Measurements from ENCODE around the gene OR10A3. TPM values are rescaled to one million over a fixed set of nuclear protein-coding genes. Genes with fewer than 3 reads are reported as not detected.

Gene OR10A3
- total RNA-seq, 3 donors from 2014 or later, result not detected

DNA sequence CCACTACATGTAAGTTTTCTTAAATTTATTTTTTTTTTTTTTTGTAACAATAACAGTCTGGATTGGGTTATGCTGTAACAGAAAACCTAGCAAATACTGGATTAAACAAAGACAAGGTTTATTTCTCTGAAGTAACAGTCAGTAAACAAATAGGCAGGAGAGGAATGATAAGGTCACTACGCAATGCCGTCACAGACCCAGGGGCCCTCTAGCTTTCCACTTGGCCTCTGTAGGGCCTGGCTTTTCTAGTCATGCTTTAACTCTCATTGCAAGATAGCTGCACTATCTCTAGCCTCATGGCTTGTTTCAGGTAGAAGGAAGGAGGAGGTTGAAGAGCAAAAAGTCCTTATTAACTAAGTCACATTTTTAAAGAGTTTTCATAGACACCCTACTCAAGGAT, 17.0 kb downstream of the OR10A3 start:
- no peaks in the 10 kb centered on the region for H3K27me3 ChIP-seq
- no peaks in the 10 kb centered on the region for H3K36me3 ChIP-seq
- TF ChIP-seq POLR2A (IDR thresholded peaks at IDR 0.05) (no peak), POLR2AphosphoS5 (IDR thresholded peaks at IDR 0.05) (no peak)
- TF ChIP-seq, protein P1, sequence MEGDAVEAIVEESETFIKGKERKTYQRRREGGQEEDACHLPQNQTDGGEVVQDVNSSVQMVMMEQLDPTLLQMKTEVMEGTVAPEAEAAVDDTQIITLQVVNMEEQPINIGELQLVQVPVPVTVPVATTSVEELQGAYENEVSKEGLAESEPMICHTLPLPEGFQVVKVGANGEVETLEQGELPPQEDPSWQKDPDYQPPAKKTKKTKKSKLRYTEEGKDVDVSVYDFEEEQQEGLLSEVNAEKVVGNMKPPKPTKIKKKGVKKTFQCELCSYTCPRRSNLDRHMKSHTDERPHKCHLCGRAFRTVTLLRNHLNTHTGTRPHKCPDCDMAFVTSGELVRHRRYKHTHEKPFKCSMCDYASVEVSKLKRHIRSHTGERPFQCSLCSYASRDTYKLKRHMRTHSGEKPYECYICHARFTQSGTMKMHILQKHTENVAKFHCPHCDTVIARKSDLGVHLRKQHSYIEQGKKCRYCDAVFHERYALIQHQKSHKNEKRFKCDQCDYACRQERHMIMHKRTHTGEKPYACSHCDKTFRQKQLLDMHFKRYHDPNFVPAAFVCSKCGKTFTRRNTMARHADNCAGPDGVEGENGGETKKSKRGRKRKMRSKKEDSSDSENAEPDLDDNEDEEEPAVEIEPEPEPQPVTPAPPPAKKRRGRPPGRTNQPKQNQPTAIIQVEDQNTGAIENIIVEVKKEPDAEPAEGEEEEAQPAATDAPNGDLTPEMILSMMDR (IDR thresholded peaks at IDR 0.05), result no peak
- H3K9me3 ChIP-seq, result no peaks in the 10 kb centered on the region
- intact Hi-C loops (cut with DNase I; ENCODE audit: low total_unique reads), result no loop called here
- H3K4me1 ChIP-seq, result no peaks in the 10 kb centered on the region
- H3K27ac ChIP-seq, result no peak overlapping the region
- DNase-seq (ENCODE audit: low spot score in 2 of 2), result no peak
- H3K4me3 ChIP-seq, result no peak overlapping the region

DNA sequence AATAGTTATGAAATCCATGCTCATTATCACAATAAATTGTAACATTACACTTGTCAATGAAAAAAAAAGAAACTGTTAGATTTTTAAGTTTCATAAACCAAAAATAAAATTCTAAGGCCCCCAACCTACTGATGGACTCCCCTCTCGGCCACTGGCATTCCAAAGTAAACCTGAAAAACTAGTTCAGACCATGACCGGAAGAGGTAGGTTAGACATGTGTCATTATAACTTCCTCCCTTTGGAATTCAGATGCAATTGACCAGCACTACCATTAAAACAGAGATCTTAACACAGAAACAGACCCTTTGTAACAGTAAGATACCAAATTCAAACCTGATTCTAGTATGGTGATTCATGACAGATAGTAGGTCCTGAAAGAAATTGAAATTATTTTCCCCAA, 23.4 kb downstream of the OR10A3 start:
- intact Hi-C loops (cut with DNase I; ENCODE audit: low total_unique reads), result no loop called here
- TF ChIP-seq POLR2AphosphoS5 (IDR thresholded peaks at IDR 0.05), result no peak
- no peak for TF ChIP-seq POLR2A (IDR thresholded peaks at IDR 0.05)
- TF ChIP-seq, protein P1 (IDR thresholded peaks at IDR 0.05), result no peak
- no peak for DNase-seq (ENCODE audit: low spot score in 2 of 2)
- no peaks in the 10 kb centered on the region for H3K9me3 ChIP-seq
- no peaks in the 10 kb centered on the region for H3K4me1 ChIP-seq
- no peak overlapping the region for H3K27ac ChIP-seq
- no peaks in the 10 kb centered on the region for H3K36me3 ChIP-seq
- H3K4me3 ChIP-seq, result no peak overlapping the region
- no peaks in the 10 kb centered on the region for H3K27me3 ChIP-seq

DNA sequence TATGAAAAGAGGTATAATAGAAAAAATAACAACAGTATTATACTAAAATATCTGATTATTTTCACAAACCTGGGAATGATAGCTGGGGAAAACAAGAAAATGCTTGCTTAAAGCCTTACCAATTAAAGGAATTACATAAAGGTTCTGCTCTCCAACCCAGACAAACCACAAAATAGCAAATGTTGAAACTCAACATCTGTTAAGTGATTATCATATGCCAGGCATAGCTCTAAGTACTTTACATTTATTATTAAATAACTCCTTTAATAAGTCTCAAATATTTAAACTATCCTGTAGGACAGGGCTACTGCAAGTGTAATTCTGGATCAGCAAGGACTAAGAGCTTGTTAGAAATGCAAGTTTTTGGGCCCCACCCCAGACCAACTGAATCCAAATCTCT, 30.5 kb downstream of the OR10A3 start:
- Histone ChIP-seq H3K9me3 (no peaks in the 10 kb centered on the region), H3K4me1 (no peaks in the 10 kb centered on the region), H3K27me3 (no peaks in the 10 kb centered on the region), H3K27ac (no peak overlapping the region), H3K4me3 (no peak overlapping the region), H3K36me3 (no peaks in the 10 kb centered on the region)
- intact Hi-C loops (cut with DNase I; ENCODE audit: low total_unique reads), result no loop called here
- TF ChIP-seq POLR2A (IDR thresholded peaks at IDR 0.05), result no peak
- no peak for TF ChIP-seq POLR2AphosphoS5 (IDR thresholded peaks at IDR 0.05)
- TF ChIP-seq, protein P1 (IDR thresholded peaks at IDR 0.05), result no peak
- no peak for DNase-seq (ENCODE audit: low spot score in 2 of 2)

DNA sequence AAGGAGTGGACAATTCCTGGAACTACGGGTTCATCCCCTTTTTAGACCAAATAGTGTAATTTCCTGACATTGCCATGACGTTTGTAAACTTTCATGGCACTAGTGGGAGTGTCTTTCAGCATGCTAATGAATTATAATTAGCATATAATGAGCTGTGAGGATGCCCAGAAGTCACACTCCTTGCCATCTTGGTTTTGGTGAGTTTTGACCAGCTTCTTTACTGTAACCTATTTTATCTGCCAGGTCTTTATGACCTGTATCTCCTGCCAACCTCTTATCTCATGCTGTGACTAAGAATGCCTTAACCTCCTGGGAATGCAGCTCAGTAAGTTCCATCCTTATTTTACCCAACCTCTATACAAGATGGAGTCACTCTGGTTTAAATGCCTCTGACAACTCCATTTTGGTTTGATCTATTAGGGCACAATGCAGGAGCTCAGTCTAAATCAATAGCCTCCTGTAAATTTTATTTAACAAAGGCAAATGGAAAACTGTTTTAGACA, 31.2 kb downstream of the OR10A3 start:
- peak overlapping the region in 1 of 2 donors; percentile 2 for H3K27ac ChIP-seq
- H3K36me3 ChIP-seq, result no peaks in the 10 kb centered on the region
- intact Hi-C loops (cut with DNase I; ENCODE audit: low total_unique reads), result no loop called here
- no peak for DNase-seq (ENCODE audit: low spot score in 2 of 2)
- no peaks in the 10 kb centered on the region for H3K27me3 ChIP-seq
- H3K4me3 ChIP-seq, result no peak overlapping the region
- TF ChIP-seq POLR2A (IDR thresholded peaks at IDR 0.05) (no peak), POLR2AphosphoS5 (IDR thresholded peaks at IDR 0.05) (no peak)
- no peaks in the 10 kb centered on the region for H3K9me3 ChIP-seq
- no peaks in the 10 kb centered on the region for H3K4me1 ChIP-seq

DNA sequence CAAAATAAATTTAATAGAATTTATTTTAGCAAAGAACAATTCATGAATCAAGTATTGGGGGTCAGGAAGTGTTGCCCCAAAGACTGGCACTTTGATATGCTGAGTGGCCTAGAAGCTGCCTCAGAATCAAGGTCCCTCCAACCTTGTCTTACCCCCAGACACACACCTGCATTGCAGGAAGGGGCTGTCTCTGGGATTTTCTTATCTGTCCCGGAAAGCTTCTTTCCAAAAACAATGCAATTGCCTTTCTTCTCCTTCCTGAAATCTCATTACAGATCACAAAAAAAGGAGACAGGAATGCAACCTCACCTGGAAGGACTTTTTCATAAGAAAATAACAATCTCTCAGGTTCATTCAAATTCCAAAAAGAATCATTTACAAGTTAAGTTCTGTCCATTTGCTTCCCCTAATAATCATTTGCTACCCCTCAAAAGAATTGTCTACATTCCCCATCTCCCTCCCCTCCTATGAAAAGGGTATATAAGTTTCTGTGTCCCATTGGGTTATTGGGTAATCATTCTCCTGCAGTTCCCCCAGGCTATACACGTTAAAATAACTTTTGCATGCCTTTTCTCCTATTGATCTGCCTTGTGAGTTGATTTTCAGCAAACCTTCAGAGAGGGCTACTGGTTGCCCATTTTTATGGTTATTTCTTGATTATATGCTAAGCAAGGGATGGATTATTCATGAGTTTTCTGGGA, 31.8 kb downstream of the OR10A3 start:
- Histone ChIP-seq H3K27me3 (no peaks in the 10 kb centered on the region), H3K36me3 (no peaks in the 10 kb centered on the region), H3K9me3 (no peaks in the 10 kb centered on the region), H3K4me3 (no peak overlapping the region), H3K27ac (peak overlapping the region in 1 of 2 donors; percentile 2), H3K4me1 (no peaks in the 10 kb centered on the region)
- intact Hi-C loops (cut with DNase I; ENCODE audit: low total_unique reads), result no loop called here
- no peak for DNase-seq (ENCODE audit: low spot score in 2 of 2)
- TF ChIP-seq, protein P1 (IDR thresholded peaks at IDR 0.05), result no peak
- TF ChIP-seq POLR2A (IDR thresholded peaks at IDR 0.05) (no peak), POLR2AphosphoS5 (IDR thresholded peaks at IDR 0.05) (no peak)

All from breast epithelium (tissue), 4 donors.